Dedifferentiated amniotic fluid mesenchymal stem cell (primary cell): ENCODE data around the gene SRGAP3.

Experiments
- DNase-seq: peaks from one replicate; pipeline ENCODE4 v3.0.0-alpha.2; 2016; ENCODE audit errors: extremely low spot score

SRGAP3 gene

DNA sequence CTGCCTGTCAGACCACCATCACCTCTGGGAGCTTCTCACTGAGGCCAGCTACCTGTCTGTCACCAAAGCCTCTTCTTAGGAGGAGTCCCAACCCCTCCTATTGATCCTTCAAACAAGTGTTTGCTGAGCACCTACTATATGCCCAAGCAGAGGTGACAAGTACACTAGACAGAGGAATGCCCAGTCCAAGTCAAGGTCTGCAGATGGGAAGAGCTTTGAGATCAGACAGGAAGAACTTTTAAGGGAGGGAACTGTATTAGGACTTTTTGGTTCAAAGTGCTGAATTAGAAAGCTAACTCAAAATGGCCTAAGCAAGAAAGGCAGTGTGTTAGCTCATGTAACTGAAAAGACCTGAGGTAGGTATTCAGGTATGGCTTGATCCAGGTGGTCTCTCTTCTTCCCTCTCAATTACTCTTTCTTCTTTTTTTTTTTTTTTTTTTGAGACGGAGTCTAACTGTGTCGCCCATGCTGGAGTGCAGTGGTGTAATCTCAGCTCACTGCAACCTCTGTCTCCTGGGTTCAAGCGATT lies 282.6 kb downstream of the SRGAP3 start:
- no peak for DNase-seq

DNA sequence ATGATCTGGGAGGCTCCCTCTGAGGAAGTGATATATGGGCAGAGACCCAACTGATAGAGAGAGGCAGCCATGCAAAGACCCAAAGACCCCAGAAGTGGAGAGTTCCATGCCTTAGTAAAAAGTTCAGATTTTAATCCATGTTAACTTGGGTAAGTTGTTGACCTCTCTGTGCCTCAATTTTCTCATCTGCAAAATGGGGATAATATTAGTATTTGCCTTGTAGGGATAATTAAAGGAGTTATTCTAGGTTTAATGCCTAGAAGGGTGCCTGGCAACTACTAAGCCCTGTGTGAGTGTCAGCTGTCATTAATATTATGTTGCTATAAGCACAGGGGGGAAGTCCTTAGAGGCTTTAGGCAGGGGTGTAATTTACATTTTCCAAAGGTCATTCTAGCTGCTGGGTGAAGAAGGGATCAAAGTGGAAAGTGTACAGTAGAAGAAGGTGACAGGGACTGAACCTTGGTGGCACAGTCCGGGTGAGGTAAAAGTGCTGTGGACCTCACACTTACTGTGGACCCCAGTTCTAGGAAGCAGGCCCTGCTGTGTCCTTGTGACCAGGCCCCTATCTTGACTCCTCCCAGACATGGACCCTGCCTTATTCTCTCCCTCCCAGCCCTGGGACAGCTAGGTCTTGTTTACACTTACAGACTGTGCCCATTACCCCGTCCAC lies 283.2 kb downstream of the SRGAP3 start:
- DNase-seq, result no peak

DNA sequence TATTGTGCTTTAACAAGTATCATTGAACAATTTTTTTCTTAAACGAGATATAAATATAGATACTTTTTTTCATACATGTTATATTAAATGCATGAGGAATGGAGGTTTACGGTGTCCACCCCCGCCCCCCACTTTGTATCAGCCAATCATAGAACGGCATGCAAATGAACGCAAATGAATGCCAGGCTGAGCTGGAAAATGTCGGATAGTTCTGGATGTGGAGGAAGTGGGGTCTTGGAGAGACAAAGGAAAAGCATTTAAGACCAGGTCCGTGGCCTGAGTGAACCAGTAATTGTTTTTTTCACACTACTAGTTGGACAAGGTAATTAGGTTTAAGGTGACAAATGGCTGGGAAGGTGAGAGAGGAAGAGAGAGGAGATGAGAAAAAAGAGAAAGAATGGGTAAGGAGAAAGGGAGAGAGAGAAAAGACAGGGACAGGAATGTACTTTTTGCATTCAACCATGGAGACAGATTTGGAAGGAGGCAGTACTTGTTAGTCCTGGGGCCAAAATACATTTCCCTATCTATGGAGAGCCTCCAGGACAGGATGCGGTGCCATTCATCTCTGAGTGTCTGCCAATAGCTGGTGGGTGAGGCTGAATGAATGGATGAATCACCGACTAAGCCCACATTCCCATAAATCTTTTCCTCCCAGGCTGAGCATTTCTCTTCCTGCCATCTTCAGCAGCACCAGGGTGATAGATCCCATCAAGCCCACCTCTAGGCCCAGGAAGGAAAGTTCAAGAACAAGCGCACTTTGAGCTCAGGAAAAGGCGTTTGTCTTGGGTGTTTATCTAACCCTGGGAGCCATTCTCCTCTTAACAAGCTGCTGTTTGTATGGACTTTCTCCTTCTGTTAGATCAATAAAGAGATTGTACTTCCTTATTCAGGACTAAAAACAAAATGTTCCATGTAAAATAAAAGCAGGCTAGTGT lies 284.7 kb downstream of the SRGAP3 start:
- DNase-seq, result peak; percentile 74

DNA sequence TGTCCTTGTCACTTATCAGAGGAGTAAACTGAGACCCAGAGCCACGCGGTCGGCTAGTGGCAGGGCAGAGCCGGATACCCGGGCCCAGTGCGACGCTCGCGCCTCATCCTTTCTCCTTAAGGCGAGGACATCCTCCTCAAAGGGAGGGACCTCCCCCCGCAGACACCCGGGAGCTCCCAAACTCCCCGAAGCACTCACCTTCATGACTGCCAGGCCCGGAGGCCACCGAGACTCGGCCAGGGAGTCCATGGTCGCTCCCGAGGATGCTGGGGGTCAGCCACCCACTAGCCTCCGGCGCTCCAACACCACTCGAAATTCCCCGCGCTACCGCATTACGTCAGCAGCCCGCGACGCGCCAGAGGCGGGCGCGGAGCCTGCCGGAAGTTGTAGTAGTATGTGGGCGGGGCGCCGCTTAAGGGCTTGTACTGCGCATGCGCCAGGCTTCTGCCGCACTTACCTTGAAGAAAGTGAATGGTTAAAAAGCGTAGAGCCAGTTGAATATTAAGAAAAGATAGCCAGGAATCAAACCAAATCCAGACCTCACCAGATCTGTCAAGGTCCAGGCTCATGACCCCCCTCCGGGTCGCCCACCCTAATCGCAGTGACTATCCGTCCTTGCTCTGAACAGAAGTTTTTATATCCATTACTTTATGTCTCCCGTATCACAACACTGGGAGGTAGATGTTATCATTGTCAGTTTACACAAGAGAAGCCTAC lies 286.2 kb downstream of the SRGAP3 start, which contains the start of gene RAD18:
TSS of gene RAD18 (minus strand) at position 336 of the 717 bp plus-strand sequence. CDS start at position 249, 87 bp downstream.
- peak; percentile 91 for DNase-seq

DNA sequence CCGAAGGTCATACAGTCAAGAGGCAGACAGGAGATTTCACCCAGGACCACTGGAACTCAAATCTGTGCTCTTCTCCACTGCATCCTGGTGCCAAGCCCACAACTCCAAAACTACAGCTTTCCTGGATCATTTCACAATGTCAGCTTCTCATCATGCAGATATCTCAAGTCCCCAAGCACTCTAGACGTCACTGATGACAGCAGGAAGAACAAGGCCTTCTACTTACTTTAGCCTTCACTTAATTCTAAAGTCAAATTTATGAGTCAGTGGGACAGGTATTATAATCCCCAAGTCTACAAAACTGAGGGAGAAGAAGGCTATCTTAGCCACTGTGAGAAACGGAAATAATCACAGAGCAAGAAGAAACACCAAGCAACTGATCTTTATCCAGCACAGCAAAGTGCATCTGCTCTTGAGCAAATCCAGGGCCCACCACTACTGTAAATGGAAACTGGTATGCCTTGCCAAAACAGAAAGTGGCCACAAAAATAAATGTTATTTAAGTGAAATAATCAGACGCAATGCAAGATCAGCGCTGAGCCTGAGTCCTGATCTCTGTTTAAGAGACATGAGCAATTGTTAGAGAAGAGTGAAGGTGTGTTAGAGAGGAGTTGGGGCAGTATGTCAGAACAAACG lies 287.1 kb downstream of the SRGAP3 start:
- no peak for DNase-seq

DNA sequence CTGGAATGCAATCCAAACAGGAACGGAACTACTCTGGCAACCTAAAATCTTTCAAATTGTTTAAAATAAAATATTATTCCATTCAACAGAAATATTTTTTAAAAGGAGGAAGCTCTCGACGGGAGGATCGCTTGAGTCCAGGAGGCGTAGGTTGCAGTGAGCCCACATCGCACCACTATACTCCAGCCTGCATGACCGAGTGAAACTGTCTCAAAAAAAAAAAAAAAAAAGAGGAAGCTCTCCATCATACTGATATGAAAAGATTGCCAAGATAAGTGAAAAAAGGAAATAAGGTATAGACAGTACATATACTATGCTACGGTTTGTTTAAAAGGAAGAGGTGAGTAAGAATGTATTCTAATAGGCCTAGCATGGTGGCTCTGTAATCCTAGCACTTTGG lies 289.8 kb downstream of the SRGAP3 start:
- DNase-seq, result no peak

DNA sequence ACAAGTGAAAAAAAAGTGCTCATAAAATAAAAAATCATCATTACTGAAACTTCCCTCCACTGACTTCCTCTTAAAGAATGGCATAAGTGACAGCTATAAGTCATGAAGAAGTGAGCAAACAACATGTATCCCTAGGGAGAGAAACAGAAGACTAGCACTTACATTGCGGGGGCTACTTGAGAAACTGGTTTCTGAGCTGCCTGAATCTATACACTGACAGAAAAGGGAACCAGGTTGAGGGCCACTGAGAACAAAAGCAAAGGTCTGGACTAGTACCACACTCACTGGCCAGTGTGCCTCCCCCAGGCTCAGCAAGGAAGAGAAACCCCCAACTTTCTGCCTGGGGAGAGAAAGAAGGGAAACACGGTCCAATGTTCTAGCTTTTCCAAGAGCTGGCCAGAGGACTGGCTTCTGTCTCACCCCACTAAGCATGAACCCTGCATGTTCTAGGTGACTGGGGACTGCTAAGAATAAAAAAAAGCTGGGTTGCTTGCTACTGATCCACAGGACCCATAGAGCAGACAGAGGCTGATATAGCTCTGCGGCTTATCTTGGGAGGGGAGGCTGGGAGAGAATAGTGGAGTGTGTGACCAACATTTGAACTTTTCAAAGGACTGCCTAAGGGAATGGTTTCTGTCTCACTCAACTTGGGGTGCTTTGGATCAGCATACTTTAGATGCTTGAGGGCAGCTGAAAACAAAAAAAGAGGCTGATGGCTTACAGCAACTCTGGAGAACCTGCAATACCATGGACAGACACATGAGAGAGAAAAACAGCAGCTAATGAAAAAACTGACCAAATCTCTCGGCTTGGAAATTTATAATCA lies 294.3 kb downstream of the SRGAP3 start:
- DNase-seq, result peak; percentile 82

DNA sequence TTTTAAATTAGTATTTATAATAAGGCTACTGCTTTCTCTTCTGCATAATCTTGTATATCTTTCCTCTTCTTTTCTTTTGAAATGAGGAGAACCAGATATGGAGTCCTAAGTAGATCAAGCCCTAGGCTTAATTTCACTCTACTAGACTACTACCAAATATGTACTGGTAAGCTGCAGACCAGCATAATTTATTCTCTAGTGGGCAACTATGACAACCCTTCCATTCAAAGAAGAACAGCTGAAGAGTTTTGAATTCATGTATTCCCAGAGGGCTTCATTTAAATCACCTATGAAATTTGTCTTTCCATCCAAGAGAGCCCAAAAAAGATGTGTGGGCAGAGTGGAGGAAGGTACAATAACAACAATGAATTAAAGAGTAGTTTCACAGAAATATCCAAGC lies 296.1 kb downstream of the SRGAP3 start:
- no peak for DNase-seq

DNA sequence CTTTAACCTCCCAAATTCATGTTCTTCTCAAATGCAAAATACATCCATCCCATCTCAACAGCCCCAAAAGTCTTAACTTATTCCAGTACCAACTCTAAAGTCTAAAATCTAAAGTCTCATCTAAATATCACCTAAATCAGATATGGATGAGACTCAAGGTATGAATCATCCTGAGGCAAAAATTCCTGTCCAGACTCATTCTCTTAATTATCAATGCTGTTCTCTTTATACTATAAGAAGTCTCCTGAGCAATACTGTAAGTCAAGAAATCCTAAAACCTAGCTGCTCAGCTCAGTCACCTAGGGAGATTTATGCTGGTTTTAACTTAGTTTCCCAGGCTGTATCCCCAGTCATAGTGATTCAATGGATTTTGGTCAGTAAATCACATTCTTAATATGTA lies 297.3 kb downstream of the SRGAP3 start:
- no peak for DNase-seq

DNA sequence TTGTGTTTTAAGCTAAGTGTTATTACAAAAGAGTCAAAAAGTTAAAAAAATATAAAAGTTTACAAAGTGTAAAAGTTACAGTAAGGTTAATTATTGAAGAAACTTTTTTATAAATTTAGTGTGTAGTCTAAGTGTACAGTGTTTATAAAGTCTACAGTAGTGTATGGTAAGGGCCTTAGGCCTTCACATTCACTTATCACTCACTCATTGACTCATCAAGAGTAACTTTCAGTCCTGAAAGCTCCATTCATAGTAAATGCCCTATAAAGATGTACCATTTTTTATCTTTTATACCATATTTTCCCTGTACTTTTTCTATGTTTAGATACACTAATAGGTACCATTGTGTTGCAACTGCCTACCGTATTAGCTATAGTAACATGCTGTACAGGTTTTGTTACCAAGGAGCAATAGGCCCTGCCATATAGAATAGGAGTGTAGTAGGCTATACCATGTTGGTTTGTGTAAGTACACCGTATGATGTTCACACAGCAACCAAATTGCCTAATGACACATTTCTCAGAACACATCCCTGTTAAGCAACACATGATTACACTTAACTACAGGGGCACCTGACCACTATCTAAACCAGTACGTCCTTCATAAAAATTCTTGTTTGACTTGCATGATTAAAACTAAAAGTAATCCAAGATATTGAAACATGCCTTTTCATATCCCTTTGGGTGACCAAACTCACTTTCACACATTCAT lies 303.4 kb downstream of the SRGAP3 start:
- DNase-seq, result no peak

DNA sequence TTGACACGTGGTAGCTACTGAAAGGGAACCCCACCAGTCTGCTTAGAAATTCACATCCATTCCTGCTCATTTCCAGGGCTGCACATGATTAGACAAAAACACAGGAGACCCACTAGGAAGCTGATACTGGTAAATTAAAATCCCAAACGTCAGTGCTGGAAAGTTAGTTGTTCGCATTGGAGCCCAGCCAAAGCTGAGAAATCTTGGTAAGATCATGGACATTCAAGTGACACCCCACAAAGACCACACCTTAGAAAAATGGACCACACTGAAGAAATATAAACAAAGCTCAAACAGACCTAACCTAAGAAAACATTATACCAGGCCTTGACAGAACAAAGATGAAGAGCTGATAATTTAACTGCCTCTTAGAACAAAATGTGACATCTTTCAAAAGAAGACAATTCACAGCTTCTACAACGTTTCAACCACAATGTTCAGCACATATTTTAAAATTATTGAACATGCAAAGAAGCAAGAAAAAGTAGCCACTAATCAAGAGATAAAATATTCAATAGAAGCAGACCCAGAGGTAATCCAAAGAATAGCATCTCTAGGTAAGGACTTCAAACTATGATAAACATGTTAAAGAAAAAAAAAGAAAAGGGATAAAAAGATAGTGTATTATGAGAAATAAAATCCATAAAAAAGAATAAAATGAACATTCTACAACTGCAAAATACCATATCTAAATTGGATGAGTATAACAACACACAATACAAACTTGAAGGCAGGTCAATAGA lies 306.5 kb downstream of the SRGAP3 start:
- DNase-seq, result no peak

DNA sequence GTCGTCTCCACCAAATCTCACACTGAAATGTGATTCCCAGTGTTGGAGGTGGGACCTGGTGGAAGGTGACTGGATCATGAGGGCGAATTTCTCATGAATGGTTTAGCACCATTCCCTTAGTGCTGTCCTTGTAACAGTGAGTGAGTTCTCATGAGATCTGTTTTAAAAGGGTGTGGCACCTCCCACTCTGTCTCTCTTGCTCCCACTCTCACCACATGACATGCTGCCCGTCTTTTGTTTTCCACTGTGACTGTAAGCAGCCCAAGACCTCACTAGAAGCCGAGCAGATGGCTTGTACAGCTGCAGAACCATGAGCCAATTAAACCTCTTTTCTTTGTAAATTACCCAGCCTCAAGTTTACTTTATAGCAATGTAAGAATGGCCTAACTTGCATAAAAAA lies 307.3 kb downstream of the SRGAP3 start:
- no peak for DNase-seq

DNA sequence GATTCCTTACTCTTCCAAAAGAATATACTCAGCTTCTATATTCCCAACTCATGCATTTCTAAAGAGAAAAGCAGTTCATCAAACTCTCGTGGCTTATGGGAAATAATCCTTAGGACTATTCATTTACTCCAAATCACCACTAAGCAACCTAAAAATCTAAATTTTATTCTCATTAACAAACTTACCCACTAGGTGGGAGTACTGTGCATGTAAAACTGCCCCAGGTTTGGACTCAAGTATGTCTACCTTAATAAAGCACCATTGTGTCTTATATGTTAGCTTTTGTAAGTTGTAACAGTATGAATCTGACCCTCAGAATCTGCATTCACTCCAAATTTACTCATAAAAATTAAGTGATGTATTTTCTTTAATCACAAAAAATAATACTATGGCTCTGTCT lies 311.4 kb downstream of the SRGAP3 start:
- DNase-seq, result no peak

DNA sequence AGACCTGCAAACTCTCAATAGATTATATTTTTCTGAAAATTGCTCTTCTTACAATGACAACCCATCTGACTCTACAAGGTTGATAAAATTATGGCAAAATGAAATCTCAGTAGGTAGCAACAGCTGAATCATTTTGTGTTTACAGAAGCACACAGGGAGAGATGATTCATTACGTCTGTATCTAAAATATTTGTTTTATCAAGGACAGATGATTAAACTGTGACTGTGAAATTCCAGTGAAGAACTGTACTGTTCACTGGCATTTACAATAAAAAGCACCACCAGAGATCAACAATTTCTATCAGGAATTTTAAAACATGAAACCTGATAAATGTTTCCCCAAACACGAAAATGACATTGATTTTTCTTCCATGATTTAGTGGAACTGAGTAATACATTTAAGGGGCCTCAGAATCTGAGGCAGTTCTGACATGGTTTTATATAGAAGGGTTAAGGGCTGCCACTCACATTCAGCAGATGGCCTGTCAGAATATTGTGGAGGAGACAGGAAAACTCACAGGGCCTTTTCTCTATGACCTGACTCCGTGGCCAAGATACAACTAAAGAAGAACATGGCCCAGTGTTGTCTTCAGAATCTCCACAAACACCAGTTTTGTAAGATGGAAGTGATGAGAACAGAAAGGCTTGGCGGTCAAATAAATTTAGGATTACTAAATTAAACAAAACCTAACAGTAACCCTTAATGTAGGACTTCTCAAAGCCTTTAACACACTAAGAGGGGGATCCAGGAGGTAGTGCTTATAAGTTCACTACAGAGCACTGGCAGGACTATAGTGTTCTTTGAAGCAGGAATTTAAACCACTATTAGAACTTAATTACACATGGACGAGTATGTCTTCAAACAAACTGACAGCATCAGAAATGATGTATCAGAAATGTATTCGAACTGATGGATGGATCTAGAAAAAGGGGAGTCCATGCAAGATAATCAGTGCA lies 312.1 kb downstream of the SRGAP3 start:
- peak; percentile 82 for DNase-seq

DNA sequence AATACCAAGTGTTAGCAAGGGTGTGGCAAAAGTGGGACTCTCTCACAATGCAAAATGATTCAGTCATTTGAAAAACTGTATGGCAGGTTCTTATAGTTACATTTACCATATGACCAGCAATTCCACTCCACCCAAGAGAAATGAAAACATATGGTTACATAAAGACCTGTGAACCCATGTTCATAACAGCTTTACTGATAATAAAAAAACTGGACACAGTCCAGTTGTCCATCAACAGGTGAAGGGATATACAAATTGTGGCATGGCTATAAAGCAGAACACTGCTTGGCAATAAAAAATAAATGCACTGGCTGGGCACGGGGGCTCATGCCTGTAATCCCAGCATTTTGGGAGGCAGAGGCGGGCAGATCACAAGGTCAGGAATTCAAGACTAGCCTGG lies 316.9 kb downstream of the SRGAP3 start:
- no peak for DNase-seq

DNA sequence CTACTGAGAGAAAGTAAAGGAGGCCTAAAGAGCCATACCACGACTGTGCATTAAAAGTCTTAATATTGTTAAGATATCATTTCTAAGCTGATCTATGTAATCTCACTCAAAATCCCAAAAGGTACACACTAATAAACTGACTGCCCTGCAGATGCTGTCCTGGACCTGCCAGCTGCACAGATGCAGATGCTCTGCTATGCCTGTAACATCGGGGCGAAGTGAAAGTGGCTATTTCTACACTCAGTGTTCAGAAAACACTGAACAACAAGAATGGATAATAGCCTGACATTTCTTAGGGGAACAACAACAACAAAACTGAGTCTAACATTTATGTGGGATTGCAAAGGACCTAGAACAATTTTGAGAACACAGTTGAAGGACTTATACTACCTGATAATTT lies 318.1 kb downstream of the SRGAP3 start:
- DNase-seq, result no peak
